Heart right ventricle (tissue), 16 donors: ENCODE measurements around the gene IL1RAPL1. TPM values are rescaled to one million over a fixed set of nuclear protein-coding genes. Genes with fewer than 3 reads are reported as not detected.

Source experiments
- ATAC-seq, 8 donors: fragments of 200-7000 bp; cut with Tn5 transposase; one replicate each; pipeline ENCODE4 v1.9.1; 2020; ENCODE audit warnings: mild to moderate bottlenecking in 8 of 8, moderate library complexity in 8 of 8, moderate number of reproducible peaks in 1 of 8
- DNase-seq, 2 donors: peaks; one replicate each; pipeline ENCODE4 v3.0.0-alpha.2; 2020
- H3K27ac ChIP-seq, 10 donors: fragments of 200-600 bp; sonication (generic) in 2 of 10; one replicate each; pipeline versions ENCODE4 v1.5.0 to v1.8.0; 2020 to 2022; ENCODE audit warnings: mild to moderate bottlenecking in 3 of 10
- H3K27me3 ChIP-seq, 7 donors: fragments of 200-600 bp; one replicate each; pipeline ENCODE4 v1.8.0; 2021 to 2022; ENCODE audit warnings: mild to moderate bottlenecking in 2 of 7
- H3K36me3 ChIP-seq, 9 donors: fragments of 200-600 bp; sonication (generic) in 1 of 9; one replicate each; pipeline versions ENCODE4 v1.5.0 to v1.8.0; 2020 to 2022; ENCODE audit warnings: mild to moderate bottlenecking in 2 of 9
- H3K4me1 ChIP-seq, 9 donors: fragments of 200-600 bp; sonication (generic) in 1 of 9; one replicate each; pipeline versions ENCODE4 v1.5.0 to v1.8.0; 2020 to 2022; ENCODE audit warnings: mild to moderate bottlenecking in 4 of 9
- H3K4me3 ChIP-seq, 10 donors: fragments of 200-600 bp; sonication (generic) in 2 of 10; one replicate each; pipeline versions ENCODE4 v1.5.0 to v1.8.0; 2020 to 2022; ENCODE audit warnings: mild to moderate bottlenecking in 7 of 10, moderate library complexity in 2 of 10
- H3K9me3 ChIP-seq, 11 donors: fragments of 200-600 bp in 10 of 11; sonication (generic) in 2 of 11; one replicate each; pipeline versions ENCODE4 v1.5.0 to v1.8.0; 2013 to 2022; ENCODE audit warnings: mild to moderate bottlenecking in 2 of 11, control low read depth in 1 of 11, moderate library complexity in 1 of 11
- WGBS, 2 donors: extraction: QIAGEN DNeasy Blood & Tissue Kit; methylation state at CpG; one replicate each; pipeline ENCODE4 v1.1.7; 2013; ENCODE audit warnings: inconsistent platforms in 1 of 2; 5-methylcytosine and 5-hydroxymethylcytosine counted together
- intact Hi-C, 10 donors: fragments of 100-400 bp; cut with DNase I; formaldehyde crosslinking; loops; one replicate each; pipeline versions ENCODE4 v1.11.1 to v1.14.2; 2022
- polyA plus RNA-seq, 2 donors: library from polyadenylated mRNA; stranded (reverse); fragments of 200-250 nt; gene quantifications; one replicate each; pipeline ENCODE4 v1.2.3, GENCODE V29; 2013
- total RNA-seq, 10 donors: library from RNA; stranded (reverse); fragmentation: NEBNext Ultra II Directional in 3 of 10; extraction: Animal tissue kit (Norgen Biotek cat#: 25700) in 3 of 10; gene quantifications; one replicate each; pipeline versions ENCODE4 v1.2.1 to v1.2.4, GENCODE V29; 2021 to 2023
- TF ChIP-seq, protein P1 (sequence below), 9 donors: fragments of 200-600 bp; sonication (generic) in 2 of 9; IDR thresholded peaks; one replicate each; pipeline versions ENCODE4 v1.5.0 to v1.8.0; 2021 to 2022; ENCODE audit warnings: antibody characterized with exemption in 9 of 9, mild to moderate bottlenecking in 5 of 9, moderate library complexity in 1 of 9
- donor health status: Arrhythmogenic right ventricular cardiomyopathy.
- donor health status: ischemic (EF 13 %, LVEDD 7.1; RV severe dilation, severe dysfunction).
- donor health status: healthy with polysubstance abuse.
- donor health status: DM: no; HTN: yes; CAD: no.
- donor health status: DM: no; HTN: no; CAD: no.
- donor health status: ischemic (EF 25% LVEDD 6.9; RV normal size, moderate dysfunction).
- donor health status: ischemic (EF 25% LVEDD 5.7; RV mildly dilated, moderate dysfunction).
- donor health status: healthy.
- donor health status: DM: yes; HTN: yes; CAD: no.
- donor health status: Ischemic cardiomyopathy.
- donor health status: ischemic (EF 35%, LVEDD 5.7; RV mildly dilated, moderate dysfunction).
- donor health status: nonischemic (EF 11% LVEDD 7.7; RV severe dilation, severe dysfunction).
- donor health status: DM: yes; HTN: yes; CAD: no.
- donor health status: PGD.
- donor health status: ischemic (EF 29% LVEDD 5.4; RV normal size, mild dysfunction).
- donor health status: nonischemic (EF 23%, LVEDD 6.1; RV moderate dilation, normal function).

Gene IL1RAPL1
- total and polyA plus RNA-seq, 12 donors = 0.13 to 6.3 (median 2.8) TPM

DNA sequence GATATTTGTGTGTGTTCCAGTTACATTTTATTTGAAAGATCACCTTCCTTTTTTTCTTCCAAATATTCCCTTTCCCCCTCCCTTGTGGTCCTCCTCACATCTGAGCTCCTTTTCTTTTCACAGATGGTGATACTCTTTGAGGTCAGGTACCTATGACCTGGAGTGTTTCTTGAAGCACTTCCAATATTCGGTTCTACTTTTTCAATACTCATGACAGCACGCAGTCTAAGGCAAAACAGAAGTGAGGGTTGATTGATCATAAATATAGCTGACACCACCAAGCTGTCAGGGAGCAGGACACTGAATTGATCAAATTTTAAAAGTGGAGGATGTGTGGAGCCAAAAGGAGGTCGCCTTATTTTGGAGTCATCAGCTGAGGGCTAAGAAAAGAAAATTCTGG is 1293.7 kb downstream of the IL1RAPL1 start:
- Histone ChIP-seq H3K4me3 (no peak overlapping the region), H3K4me1 (no peaks in the 10 kb centered on the region), H3K9me3 (no peaks in the 10 kb centered on the region), H3K27me3 (no peaks in the 10 kb centered on the region), H3K36me3 (no peaks in the 10 kb centered on the region), H3K27ac (no peak overlapping the region)
- intact Hi-C loops = no loop called here
- TF ChIP-seq, protein P1, sequence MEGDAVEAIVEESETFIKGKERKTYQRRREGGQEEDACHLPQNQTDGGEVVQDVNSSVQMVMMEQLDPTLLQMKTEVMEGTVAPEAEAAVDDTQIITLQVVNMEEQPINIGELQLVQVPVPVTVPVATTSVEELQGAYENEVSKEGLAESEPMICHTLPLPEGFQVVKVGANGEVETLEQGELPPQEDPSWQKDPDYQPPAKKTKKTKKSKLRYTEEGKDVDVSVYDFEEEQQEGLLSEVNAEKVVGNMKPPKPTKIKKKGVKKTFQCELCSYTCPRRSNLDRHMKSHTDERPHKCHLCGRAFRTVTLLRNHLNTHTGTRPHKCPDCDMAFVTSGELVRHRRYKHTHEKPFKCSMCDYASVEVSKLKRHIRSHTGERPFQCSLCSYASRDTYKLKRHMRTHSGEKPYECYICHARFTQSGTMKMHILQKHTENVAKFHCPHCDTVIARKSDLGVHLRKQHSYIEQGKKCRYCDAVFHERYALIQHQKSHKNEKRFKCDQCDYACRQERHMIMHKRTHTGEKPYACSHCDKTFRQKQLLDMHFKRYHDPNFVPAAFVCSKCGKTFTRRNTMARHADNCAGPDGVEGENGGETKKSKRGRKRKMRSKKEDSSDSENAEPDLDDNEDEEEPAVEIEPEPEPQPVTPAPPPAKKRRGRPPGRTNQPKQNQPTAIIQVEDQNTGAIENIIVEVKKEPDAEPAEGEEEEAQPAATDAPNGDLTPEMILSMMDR (IDR thresholded peaks at IDR 0.05) = no peak
- DNase-seq (no peak), ATAC-seq (no peak)
- 76 to 88% methylated on average over 3 of the region's 3 CpGs for WGBS, 2 donors

GRCh38 chrX:29890004-29890403 is 1302.8 kb downstream of the IL1RAPL1 start:
- Histone ChIP-seq H3K27me3 (no peaks in the 10 kb centered on the region), H3K27ac (no peak overlapping the region), H3K9me3 (no peaks in the 10 kb centered on the region), H3K36me3 (no peaks in the 10 kb centered on the region), H3K4me3 (no peak overlapping the region), H3K4me1 (no peaks in the 10 kb centered on the region)
- TF ChIP-seq, protein P1 (IDR thresholded peaks at IDR 0.05) = no peak
- intact Hi-C loops = no loop called here
- DNase-seq = no peak
- no peak for ATAC-seq
- WGBS, 2 donors = 87 to 94% methylated on average over 2 of the region's 2 CpGs

GRCh38 chrX:29890646-29891200 is 1303.5 kb downstream of the IL1RAPL1 start:
- H3K9me3 ChIP-seq = no peaks in the 10 kb centered on the region
- no peak overlapping the region for H3K4me3 ChIP-seq
- TF ChIP-seq, protein P1 (IDR thresholded peaks at IDR 0.05) = no peak
- H3K27ac ChIP-seq = no peak overlapping the region
- H3K4me1 ChIP-seq = no peaks in the 10 kb centered on the region
- H3K27me3 ChIP-seq = no peaks in the 10 kb centered on the region
- no peak for ATAC-seq
- intact Hi-C loops = no loop called here
- DNase-seq = no peak
- no peaks in the 10 kb centered on the region for H3K36me3 ChIP-seq
- 84 to 90% methylated on average over 2 of the region's 2 CpGs for WGBS, 2 donors

GRCh38 chrX:29902004-29902403 is 1314.8 kb downstream of the IL1RAPL1 start:
- TF ChIP-seq, protein P1 (IDR thresholded peaks at IDR 0.05) = no peak
- intact Hi-C loops = no loop called here
- no peaks in the 10 kb centered on the region for H3K36me3 ChIP-seq
- H3K4me3 ChIP-seq = no peak overlapping the region
- H3K9me3 ChIP-seq = no peaks in the 10 kb centered on the region
- no peaks in the 10 kb centered on the region for H3K27me3 ChIP-seq
- ATAC-seq = no peak
- H3K4me1 ChIP-seq = no peaks in the 10 kb centered on the region
- 77 to 87% methylated on average over 3 of the region's 3 CpGs for WGBS, 2 donors
- no peak overlapping the region for H3K27ac ChIP-seq
- no peak for DNase-seq
